ENCODE measurements around the gene THAP2.

Gene THAP2

DNA sequence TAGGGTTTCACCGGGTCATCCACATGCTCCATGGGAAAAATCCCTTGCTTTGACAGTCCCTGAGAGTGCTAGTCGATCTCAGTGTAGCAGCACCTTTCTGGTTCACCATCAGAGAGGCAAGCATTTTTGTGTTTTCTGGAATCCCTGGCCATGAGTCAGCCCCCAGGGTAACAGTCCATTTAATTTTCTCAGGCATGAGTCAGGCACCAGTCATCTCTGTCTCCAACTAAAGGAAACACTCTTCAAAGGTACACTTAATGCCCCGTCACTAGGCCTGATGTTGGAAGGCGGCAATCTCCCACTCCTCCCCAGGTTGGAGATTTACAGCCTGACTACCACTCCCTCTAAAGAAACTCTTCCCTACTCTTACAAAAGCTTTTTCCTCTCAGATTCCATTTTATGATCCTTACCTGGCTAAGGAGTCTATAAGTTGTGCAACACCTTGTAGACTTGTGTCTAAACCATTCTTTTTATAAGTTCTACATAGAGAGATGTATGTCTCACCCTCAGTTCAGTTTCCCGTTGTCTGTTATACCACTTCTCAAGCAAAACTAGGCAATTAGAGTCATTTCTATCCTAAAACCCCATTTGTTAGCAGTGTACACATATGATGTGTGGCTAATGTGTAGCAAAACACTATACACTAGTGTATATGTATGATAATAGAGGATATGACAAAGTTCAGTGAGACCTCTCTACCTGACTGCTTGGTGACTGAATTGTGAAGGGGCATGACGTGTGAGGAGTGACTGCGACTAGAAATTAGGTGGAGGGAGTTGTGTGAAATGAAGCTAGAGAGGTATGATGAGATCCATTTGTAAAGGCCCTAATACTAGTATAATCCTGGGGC lies 46.4 kb downstream of the THAP2 start:
- no peak for DNase-seq

DNA sequence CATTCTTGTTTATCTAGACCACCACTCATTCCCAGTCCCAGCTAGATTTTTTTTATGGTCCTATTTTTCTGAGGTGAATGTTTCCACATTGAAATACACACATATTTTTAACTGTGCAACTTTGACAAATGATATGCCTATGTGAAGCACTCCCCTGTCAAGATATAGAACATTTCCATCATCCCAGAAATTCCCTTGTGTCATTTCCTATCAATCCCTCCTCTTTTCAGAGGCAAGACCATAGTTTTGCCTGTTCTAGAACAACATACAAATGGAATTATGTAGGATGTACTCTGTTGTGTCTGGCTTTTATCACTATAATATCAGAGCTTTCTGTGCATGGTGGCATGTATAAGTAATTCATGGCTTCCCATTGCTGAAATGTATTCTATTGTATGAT lies 54.5 kb downstream of the THAP2 start:
- no peak for DNase-seq

DNA sequence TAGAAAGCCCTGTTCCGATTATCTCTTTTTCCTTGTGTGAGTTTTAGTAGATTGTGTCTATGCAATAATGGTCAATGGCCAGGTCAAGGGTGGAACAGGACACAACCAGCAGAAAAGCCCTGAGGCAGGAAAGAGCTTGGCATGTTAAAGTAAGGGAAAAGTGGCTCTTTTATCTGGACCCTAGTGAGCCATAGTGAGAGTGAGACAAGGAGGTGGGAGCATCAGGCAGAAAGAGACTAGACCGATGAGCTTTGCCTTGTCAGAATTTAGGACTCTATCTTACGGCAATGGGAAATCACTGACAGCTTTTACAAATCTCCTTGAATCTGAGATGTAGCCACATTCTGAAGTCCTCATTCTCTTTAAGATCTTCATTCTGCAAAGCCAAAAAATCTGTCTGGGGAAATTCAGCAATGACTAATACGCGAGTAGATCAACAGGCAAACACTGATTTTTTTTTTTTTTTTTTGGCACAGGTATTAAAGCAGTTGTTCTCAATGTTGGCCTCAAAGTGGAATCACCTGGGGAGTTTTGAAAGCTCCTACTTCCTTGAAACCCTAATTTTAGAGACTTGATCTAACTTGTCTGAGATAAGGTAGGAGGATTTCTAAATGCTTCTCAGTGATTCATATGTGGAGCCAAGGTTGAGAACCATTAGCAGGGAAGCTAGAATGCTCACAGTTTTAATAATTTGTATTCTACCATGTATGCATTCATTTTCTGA lies 55.7 kb downstream of the THAP2 start:
- DNase-seq, result no peak

GRCh38 chr12:71721783-71722505 lies 57.8 kb downstream of the THAP2 start:
- no peak for DNase-seq

- DNase-seq, result no peak
These were observed 60.9 kb downstream of the THAP2 start for GRCh38 chr12:71725011-71725410.

- no peak for DNase-seq
These were observed 62.4 kb downstream of the THAP2 start for GRCh38 chr12:71726548-71726947.

DNA sequence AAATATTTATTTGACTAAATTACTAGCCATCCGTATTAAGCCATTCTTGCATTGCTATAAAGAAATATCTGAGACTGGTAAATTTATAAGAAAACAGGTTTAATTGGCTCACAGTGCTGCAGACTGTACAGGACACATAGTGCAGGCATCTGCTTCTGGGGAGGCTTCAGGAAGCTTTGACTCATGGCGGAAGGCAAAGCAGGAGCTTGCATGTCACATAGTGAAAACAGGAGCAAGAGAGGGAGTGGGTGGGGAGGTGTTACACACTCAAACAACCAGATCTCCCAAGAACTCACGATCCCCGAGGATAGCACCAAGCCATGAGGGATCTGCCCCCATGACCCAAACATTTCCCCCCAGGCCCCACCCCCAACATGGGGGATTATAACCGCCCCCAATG lies 63.9 kb downstream of the THAP2 start:
- DNase-seq, result no peak

All from suppressor macrophage treated with lipopolysaccharide for 4 hours (primary cell).